HEK293 (cell line): ENCODE data around the gene RPS21.

Source experiments
- CTCF ChIA-PET: fragments of 350-600 bp; formaldehyde crosslinking; extraction: SDS; loops from one replicate; lab custom pipeline; 2021; ENCODE audit warnings: antibody characterized with exemption; lab: Yijun Ruan, JAX
- POLR2A ChIA-PET: fragments of 300-600 bp; formaldehyde crosslinking; extraction: SDS; loops from one replicate; lab custom pipeline; 2020; ENCODE audit warnings: antibody characterized with exemption, inconsistent platforms; lab: Yijun Ruan, JAX
- H3K27ac ChIP-seq: fragments of 200-500 bp; sonication (Bioruptor generic); 2 replicates; pipeline ENCODE4 v1.5.1; 2014; ENCODE audit warnings: low read depth, low read length, control low read depth, inconsistent platforms; ENCODE audit errors: extremely low read depth
- H3K36me3 ChIP-seq, 2 experiments: fragments of 200-500 bp in 1 of 2; sonication (Bioruptor generic) in 1 of 2; 1 replicate in 1 of 2; 2 replicates in 1 of 2; pipeline ENCODE4 v1.5.1; 2014 to 2017; ENCODE audit warnings: inconsistent platforms in 2 of 2, low read length in 2 of 2; ENCODE audit not compliant: control insufficient read depth in 2 of 2, insufficient read depth in 1 of 2
- H3K4me1 ChIP-seq: fragments of 200-500 bp; sonication (Bioruptor generic); 2 replicates; pipeline ENCODE4 v1.5.1; 2014; ENCODE audit warnings: mild to moderate bottlenecking, low read length, inconsistent platforms; ENCODE audit not compliant: control insufficient read depth, insufficient read depth
- H3K4me3 ChIP-seq: 2 replicates; pipeline ENCODE4 v1.5.1; 2011; ENCODE audit warnings: low read depth, mild to moderate bottlenecking, control low read depth, low read length, moderate library complexity
- H3K9me3 ChIP-seq: fragments of 200-500 bp; sonication (Bioruptor generic); 2 replicates; pipeline ENCODE4 v1.5.1; 2014; ENCODE audit warnings: low read depth, low read length, inconsistent platforms; ENCODE audit not compliant: control insufficient read depth, insufficient read depth
- BCL11B ChIP-seq: fragments of 450-650 bp; formaldehyde crosslinking; IDR thresholded peaks from 2 replicates; pipeline ENCODE4 v1.5.1; 2016; ENCODE audit warnings: low read depth, missing biosample characterization, missing genetic modification characterization
- EGR2 ChIP-seq: fragments of 450-650 bp; formaldehyde crosslinking; IDR thresholded peaks from 2 replicates; pipeline ENCODE4 v1.5.1; 2016; ENCODE audit warnings: low read depth, missing biosample characterization, missing genetic modification characterization
- GLIS1 ChIP-seq: fragments of 450-650 bp; formaldehyde crosslinking; IDR thresholded peaks from 2 replicates; pipeline ENCODE4 v1.5.1; 2016; ENCODE audit warnings: missing biosample characterization, missing genetic modification characterization
- GLIS2 ChIP-seq: fragments of 450-650 bp; formaldehyde crosslinking; IDR thresholded peaks from 2 replicates; pipeline ENCODE4 v1.5.1; 2016; ENCODE audit warnings: missing biosample characterization, missing genetic modification characterization
- KLF1 ChIP-seq: fragments of 450-650 bp; formaldehyde crosslinking; IDR thresholded peaks from 2 replicates; pipeline ENCODE4 v1.5.1; 2016; ENCODE audit warnings: missing biosample characterization, missing genetic modification characterization
- KLF10 ChIP-seq: fragments of 450-650 bp; IDR thresholded peaks from 2 replicates; pipeline ENCODE4 v1.5.1; 2018; ENCODE audit warnings: missing biosample characterization, mild to moderate bottlenecking, missing genetic modification characterization
- KLF9 ChIP-seq: fragments of 450-650 bp; formaldehyde crosslinking; IDR thresholded peaks from 2 replicates; pipeline ENCODE4 v1.5.1; 2016; ENCODE audit warnings: missing biosample characterization, missing genetic modification characterization, low read depth
- SP2 ChIP-seq: fragments of 450-650 bp; formaldehyde crosslinking; IDR thresholded peaks from 2 replicates; pipeline ENCODE4 v1.5.1; 2016; ENCODE audit warnings: missing biosample characterization, missing genetic modification characterization
- SP3 ChIP-seq: fragments of 450-650 bp; formaldehyde crosslinking; IDR thresholded peaks from 2 replicates; pipeline ENCODE4 v1.5.1; 2016; ENCODE audit warnings: missing biosample characterization, missing genetic modification characterization
- YY2 ChIP-seq: fragments of 450-650 bp; formaldehyde crosslinking; IDR thresholded peaks from 2 replicates; pipeline ENCODE4 v1.5.1; 2016; ENCODE audit warnings: missing biosample characterization, missing genetic modification characterization
- ZBTB8A ChIP-seq: fragments of 450-650 bp; formaldehyde crosslinking; IDR thresholded peaks from 2 replicates; pipeline ENCODE4 v1.5.1; 2016; ENCODE audit warnings: missing biosample characterization, missing genetic modification characterization
- ZFHX2 ChIP-seq: fragments of 450-650 bp; formaldehyde crosslinking; conservative IDR thresholded peaks from 2 replicates; pipeline ENCODE4 v1.5.1; 2016; ENCODE audit warnings: missing biosample characterization, missing genetic modification characterization
- ZNF248 ChIP-seq: fragments of 450-650 bp; formaldehyde crosslinking; IDR thresholded peaks from 2 replicates; pipeline ENCODE4 v1.5.1; 2017; ENCODE audit warnings: missing biosample characterization, missing genetic modification characterization
- ZNF311 ChIP-seq: fragments of 450-650 bp; formaldehyde crosslinking; IDR thresholded peaks from 2 replicates; pipeline ENCODE4 v1.5.1; 2017; ENCODE audit warnings: missing biosample characterization, missing genetic modification characterization, borderline replicate concordance
- ZNF37A ChIP-seq: fragments of 450-650 bp; IDR thresholded peaks from 2 replicates; pipeline ENCODE4 v1.5.1; 2018; ENCODE audit warnings: missing biosample characterization, missing genetic modification characterization
- ZNF529 ChIP-seq: fragments of 450-650 bp; formaldehyde crosslinking; IDR thresholded peaks from 2 replicates; pipeline ENCODE4 v1.5.1; 2017; ENCODE audit warnings: missing genetic modification characterization, missing biosample characterization; ENCODE audit not compliant: insufficient replicate concordance
- ZNF548 ChIP-seq: fragments of 450-650 bp; formaldehyde crosslinking; IDR thresholded peaks from 2 replicates; pipeline ENCODE4 v1.5.1; 2016; ENCODE audit warnings: missing biosample characterization, missing genetic modification characterization
- ZNF658 ChIP-seq: fragments of 450-650 bp; formaldehyde crosslinking; IDR thresholded peaks from 2 replicates; pipeline ENCODE4; 2016; ENCODE audit warnings: missing biosample characterization, missing genetic modification characterization
- ZNF670 ChIP-seq: fragments of 450-650 bp; formaldehyde crosslinking; IDR thresholded peaks from 2 replicates; pipeline ENCODE4 v1.5.1; 2016; ENCODE audit warnings: missing biosample characterization, missing genetic modification characterization, low read depth
- TF ChIP-seq, protein P1 (sequence below): fragments of 450-650 bp; formaldehyde crosslinking; IDR thresholded peaks from 2 replicates; pipeline ENCODE4 v1.5.1; 2017; ENCODE audit warnings: missing biosample characterization, missing genetic modification characterization
- TF ChIP-seq, protein P2 (sequence below): fragments of 450-650 bp; formaldehyde crosslinking; IDR thresholded peaks from 2 replicates; pipeline ENCODE4 v1.5.1; 2017; ENCODE audit warnings: missing biosample characterization, missing genetic modification characterization
- TF ChIP-seq, protein P3 (sequence below): fragments of 450-650 bp; formaldehyde crosslinking; IDR thresholded peaks from 2 replicates; pipeline ENCODE4 v1.5.1; 2016; ENCODE audit warnings: missing biosample characterization, missing genetic modification characterization, borderline replicate concordance
- TF ChIP-seq, protein P4 (sequence below): fragments of 450-650 bp; formaldehyde crosslinking; IDR thresholded peaks from 2 replicates; pipeline ENCODE4 v1.5.1; 2016; ENCODE audit warnings: missing biosample characterization, missing genetic modification characterization
- TF ChIP-seq, protein P5 (sequence below): fragments of 450-650 bp; formaldehyde crosslinking; IDR thresholded peaks from 2 replicates; pipeline ENCODE4 v1.5.1; 2017; ENCODE audit warnings: missing biosample characterization, missing genetic modification characterization
- TF ChIP-seq, protein P6 (sequence below): fragments of 450-650 bp; formaldehyde crosslinking; IDR thresholded peaks from 2 replicates; pipeline ENCODE4 v1.5.0; 2017; ENCODE audit warnings: missing biosample characterization, missing genetic modification characterization, borderline replicate concordance

RPS21 gene

DNA sequence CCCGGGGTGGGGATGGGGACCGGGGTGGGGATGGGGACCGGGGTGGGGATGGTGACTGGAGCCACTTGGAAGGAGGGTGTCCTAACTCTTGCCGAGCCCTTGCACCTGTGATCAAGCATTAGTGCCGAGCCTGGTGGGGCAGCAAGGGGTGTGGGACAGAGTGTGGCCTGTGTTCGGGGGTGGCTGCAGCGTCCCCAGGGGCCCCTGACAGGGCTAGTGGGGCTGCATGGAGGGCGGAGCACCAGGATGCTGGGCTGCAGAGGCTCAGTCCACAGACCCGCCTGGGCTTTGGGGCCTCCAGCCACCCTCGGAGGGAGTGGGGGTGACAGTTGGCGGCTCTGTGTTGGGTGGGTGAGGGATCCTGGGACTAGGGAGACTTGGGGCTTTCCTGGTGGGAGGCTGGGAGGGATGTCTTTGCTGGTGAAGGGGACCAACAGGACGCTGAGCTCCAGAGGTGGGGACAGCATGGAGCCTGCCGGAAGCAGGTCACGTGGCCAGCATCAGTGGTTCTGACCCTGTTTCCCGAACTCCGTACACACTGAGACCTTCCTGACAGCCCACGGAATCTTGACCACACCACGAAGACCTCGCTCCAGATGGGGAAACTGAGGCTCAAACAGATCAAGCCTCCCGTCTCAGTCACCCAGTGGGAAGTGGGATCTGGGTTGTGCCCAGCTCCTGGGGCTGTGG is 35.9 kb downstream of the RPS21 start (continued):
- TF ChIP-seq, protein P1, sequence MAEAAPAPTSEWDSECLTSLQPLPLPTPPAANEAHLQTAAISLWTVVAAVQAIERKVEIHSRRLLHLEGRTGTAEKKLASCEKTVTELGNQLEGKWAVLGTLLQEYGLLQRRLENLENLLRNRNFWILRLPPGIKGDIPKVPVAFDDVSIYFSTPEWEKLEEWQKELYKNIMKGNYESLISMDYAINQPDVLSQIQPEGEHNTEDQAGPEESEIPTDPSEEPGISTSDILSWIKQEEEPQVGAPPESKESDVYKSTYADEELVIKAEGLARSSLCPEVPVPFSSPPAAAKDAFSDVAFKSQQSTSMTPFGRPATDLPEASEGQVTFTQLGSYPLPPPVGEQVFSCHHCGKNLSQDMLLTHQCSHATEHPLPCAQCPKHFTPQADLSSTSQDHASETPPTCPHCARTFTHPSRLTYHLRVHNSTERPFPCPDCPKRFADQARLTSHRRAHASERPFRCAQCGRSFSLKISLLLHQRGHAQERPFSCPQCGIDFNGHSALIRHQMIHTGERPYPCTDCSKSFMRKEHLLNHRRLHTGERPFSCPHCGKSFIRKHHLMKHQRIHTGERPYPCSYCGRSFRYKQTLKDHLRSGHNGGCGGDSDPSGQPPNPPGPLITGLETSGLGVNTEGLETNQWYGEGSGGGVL (tag by site-specific recombination), result no peak
- TF ChIP-seq, protein P2, sequence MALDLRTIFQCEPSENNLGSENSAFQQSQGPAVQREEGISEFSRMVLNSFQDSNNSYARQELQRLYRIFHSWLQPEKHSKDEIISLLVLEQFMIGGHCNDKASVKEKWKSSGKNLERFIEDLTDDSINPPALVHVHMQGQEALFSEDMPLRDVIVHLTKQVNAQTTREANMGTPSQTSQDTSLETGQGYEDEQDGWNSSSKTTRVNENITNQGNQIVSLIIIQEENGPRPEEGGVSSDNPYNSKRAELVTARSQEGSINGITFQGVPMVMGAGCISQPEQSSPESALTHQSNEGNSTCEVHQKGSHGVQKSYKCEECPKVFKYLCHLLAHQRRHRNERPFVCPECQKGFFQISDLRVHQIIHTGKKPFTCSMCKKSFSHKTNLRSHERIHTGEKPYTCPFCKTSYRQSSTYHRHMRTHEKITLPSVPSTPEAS (tag by site-specific recombination), result no peak

DNA sequence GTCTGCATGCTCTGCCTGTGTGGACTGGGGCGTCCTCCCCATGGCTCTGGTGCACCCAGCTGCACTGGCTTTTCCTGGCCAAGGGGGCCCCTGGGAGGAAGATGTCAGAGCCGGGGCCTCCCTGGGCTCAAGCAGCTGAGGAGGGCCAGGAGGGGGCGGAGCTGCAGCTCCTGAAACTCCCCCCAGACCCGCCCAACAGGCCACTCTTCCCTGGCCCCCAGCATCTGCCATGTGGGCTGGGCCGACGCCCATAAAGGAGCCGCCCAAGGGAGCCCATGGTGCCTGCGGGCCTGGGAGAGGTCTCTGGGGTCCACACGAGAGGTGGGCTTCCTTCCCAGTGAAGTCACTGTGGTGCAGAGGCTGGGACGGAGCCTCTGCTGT is 36.4 kb downstream of the RPS21 start:
- Histone ChIP-seq H3K36me3 (no peaks in the 10 kb centered on the region), H3K27ac (no peak overlapping the region), H3K4me3 (no peak overlapping the region), H3K9me3 (no peaks in the 10 kb centered on the region), H3K4me1 (no peaks in the 10 kb centered on the region)
- ChIA-PET CTCF (interaction anchor here (0.5 to 1.2 kb wide), 2 partner anchors 18 to 195 kb away, joined by 3 to 4 read pairs; no protein-coding TSS in a partner anchor), POLR2A (interaction anchor here (0.6 kb wide), 1 partner anchor 249 kb away, joined by 4 read pairs; no protein-coding TSS in a partner anchor)
- TF ChIP-seq ZNF311 (tag by site-specific recombination) (no peak), BCL11B (tag by site-specific recombination) (no peak), YY2 (tag by site-specific recombination) (no peak), ZNF670 (tag by site-specific recombination) (no peak), SP2 (peak; percentile 6; the same call in 1 of the 2 replicates), ZNF248 (tag by site-specific recombination) (no peak), ZNF529 (tag by site-specific recombination) (no peak), ZFHX2 (tag by site-specific recombination) (peak; percentile 45; the same call in 1 of the 2 replicates), GLIS1 (tag by site-specific recombination) (peak; percentile 68), ZNF658 (tag by site-specific recombination) (no peak), ZNF37A (tag by site-specific recombination) (no peak), KLF9 (tag by site-specific recombination) (no peak), GLIS2 (peak; percentile 23; the same call in 1 of the 2 replicates), KLF10 (no peak), ZBTB8A (0 out of 2 replicates have a peak, but pooled peaks have one; percentile 20), ZNF548 (tag by site-specific recombination) (no peak), EGR2 (tag by site-specific recombination) (peak; percentile 44; the same call in 1 of the 2 replicates), KLF1 (tag by site-specific recombination) (peak; percentile 79), SP3 (tag by site-specific recombination) (no peak)
- TF ChIP-seq, protein P3, sequence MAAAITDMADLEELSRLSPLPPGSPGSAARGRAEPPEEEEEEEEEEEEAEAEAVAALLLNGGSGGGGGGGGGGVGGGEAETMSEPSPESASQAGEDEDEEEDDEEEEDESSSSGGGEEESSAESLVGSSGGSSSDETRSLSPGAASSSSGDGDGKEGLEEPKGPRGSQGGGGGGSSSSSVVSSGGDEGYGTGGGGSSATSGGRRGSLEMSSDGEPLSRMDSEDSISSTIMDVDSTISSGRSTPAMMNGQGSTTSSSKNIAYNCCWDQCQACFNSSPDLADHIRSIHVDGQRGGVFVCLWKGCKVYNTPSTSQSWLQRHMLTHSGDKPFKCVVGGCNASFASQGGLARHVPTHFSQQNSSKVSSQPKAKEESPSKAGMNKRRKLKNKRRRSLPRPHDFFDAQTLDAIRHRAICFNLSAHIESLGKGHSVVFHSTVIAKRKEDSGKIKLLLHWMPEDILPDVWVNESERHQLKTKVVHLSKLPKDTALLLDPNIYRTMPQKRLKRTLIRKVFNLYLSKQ (tag by site-specific recombination), result no peak
- TF ChIP-seq, protein P4, sequence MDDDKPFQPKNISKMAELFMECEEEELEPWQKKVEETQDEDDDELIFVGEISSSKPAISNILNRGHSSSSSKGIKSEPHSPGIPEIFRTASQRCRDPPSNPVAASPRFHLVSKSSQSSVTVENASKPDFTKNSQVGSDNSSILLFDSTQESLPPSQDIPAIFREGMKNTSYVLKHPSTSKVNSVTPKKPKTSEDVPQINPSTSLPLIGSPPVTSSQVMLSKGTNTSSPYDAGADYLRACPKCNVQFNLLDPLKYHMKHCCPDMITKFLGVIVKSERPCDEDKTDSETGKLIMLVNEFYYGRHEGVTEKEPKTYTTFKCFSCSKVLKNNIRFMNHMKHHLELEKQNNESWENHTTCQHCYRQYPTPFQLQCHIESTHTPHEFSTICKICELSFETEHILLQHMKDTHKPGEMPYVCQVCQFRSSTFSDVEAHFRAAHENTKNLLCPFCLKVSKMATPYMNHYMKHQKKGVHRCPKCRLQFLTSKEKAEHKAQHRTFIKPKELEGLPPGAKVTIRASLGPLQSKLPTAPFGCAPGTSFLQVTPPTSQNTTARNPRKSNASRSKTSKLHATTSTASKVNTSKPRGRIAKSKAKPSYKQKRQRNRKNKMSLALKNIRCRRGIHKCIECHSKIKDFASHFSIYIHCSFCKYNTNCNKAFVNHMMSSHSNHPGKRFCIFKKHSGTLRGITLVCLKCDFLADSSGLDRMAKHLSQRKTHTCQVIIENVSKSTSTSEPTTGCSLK, result no peak
- TF ChIP-seq, protein P5, sequence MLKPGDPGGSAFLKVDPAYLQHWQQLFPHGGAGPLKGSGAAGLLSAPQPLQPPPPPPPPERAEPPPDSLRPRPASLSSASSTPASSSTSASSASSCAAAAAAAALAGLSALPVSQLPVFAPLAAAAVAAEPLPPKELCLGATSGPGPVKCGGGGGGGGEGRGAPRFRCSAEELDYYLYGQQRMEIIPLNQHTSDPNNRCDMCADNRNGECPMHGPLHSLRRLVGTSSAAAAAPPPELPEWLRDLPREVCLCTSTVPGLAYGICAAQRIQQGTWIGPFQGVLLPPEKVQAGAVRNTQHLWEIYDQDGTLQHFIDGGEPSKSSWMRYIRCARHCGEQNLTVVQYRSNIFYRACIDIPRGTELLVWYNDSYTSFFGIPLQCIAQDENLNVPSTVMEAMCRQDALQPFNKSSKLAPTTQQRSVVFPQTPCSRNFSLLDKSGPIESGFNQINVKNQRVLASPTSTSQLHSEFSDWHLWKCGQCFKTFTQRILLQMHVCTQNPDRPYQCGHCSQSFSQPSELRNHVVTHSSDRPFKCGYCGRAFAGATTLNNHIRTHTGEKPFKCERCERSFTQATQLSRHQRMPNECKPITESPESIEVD, result no peak
- TF ChIP-seq, protein P6, sequence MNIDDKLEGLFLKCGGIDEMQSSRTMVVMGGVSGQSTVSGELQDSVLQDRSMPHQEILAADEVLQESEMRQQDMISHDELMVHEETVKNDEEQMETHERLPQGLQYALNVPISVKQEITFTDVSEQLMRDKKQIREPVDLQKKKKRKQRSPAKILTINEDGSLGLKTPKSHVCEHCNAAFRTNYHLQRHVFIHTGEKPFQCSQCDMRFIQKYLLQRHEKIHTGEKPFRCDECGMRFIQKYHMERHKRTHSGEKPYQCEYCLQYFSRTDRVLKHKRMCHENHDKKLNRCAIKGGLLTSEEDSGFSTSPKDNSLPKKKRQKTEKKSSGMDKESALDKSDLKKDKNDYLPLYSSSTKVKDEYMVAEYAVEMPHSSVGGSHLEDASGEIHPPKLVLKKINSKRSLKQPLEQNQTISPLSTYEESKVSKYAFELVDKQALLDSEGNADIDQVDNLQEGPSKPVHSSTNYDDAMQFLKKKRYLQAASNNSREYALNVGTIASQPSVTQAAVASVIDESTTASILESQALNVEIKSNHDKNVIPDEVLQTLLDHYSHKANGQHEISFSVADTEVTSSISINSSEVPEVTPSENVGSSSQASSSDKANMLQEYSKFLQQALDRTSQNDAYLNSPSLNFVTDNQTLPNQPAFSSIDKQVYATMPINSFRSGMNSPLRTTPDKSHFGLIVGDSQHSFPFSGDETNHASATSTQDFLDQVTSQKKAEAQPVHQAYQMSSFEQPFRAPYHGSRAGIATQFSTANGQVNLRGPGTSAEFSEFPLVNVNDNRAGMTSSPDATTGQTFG (tag by site-specific recombination), result no peak
